HG03457 (cell line): Measurements from ENCODE around the gene TMEM9.

Experiments
- ATAC-seq: cut with Tn5 transposase; IDR thresholded peaks from one replicate; pipeline ENCODE4 v1.9.1; 2021; ENCODE audit warnings: moderate number of reproducible peaks; ENCODE audit not compliant: unreplicated experiment

Gene TMEM9

GRCh38 chr1:201085902-201086735 is 68.2 kb downstream of the TMEM9 start:
- ATAC-seq: no peak
